Measurements from ENCODE around the gene RABEP2. TPM values are rescaled to one million over a fixed set of nuclear protein-coding genes. Genes with fewer than 3 reads are reported as not detected.
"Not testable (repeated sequence)": the region's sequence is repeated elsewhere in the genome, so short reads cannot be mapped to it uniquely, and the experiment has no call there.

RABEP2 gene
- total RNA-seq, 1 donor from 2014 or later: 12.2 TPM

GRCh38 chr16:28904828-28905227, 20.2 kb downstream of the RABEP2 start:
- DNase-seq (ENCODE audit: low spot score in 2 of 2) (no peak), FAIRE-seq (no peak)

GRCh38 chr16:28904363-28904762, 20.7 kb downstream of the RABEP2 start:
- no peak for DNase-seq (ENCODE audit: low spot score in 2 of 2)
- no peak for FAIRE-seq

GRCh38 chr16:28903344-28904042, 21.5 kb downstream of the RABEP2 start:
- FAIRE-seq: no peak
- DNase-seq (ENCODE audit: low spot score in 2 of 2): no peak

GRCh38 chr16:28902909-28903308, 22.1 kb downstream of the RABEP2 start:
- DNase-seq (ENCODE audit: low spot score in 2 of 2): no peak
- FAIRE-seq: no peak

GRCh38 chr16:28901862-28902261, 23.2 kb downstream of the RABEP2 start:
- DNase-seq (ENCODE audit: low spot score in 2 of 2): no peak
- no peak for FAIRE-seq

DNA sequence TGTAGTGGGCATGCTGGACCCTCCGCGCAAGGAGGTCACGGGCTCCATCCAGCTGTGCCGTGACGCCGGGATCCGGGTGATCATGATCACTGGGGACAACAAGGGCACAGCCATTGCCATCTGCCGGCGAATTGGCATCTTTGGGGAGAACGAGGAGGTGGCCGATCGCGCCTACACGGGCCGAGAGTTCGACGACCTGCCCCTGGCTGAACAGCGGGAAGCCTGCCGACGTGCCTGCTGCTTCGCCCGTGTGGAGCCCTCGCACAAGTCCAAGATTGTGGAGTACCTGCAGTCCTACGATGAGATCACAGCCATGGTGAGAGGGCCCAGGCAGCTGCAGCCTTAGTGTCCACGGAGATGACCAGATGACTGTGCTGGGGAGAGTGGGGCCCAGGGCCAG, 24.4 kb downstream of the RABEP2 start:
- FAIRE-seq: no peak

DNA sequence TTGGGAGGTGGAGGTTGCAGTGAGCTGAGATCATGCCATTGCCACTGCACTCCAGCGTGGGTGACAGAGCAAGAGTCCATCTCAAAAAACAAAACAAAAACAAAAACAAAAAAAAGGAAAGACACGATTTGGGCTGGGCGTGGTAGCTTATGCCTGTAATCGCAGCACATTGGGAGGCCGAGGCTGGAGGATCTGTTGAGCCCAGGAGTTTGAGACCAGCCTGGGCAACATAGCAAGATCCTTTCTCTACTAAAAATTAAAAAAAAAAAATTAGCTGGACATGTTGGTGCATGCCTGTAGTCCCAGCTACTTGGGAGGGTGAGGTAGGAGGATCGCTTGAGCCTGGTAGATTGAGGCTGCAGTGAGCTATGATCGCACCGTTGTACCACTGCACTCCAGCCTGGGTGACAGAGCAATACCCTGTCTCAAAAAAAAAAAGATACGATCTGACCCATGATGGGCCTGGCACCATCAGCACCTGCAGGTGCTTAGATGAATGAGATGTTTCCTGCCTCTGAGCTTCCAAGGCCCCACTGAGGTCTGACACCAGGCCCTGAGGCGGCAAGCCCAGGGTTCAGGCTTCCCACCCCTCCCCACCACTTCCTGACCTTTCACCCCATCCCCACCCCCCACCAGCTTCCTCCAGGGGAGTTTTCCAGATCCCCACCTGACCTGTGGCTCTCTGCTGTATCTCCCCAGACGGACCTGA, 25.0 kb downstream of the RABEP2 start:
- FAIRE-seq (no peak), DNase-seq (ENCODE audit: low spot score in 2 of 2) (no peak)

More for the DNA sequence above, 24.4 kb downstream of the RABEP2 start:
- DNase-seq (ENCODE audit: low spot score in 2 of 2): no peak

- FAIRE-seq (no peak), DNase-seq (ENCODE audit: low spot score in 2 of 2) (no peak)
Observed at GRCh38 chr16:28898942-28899341, 26.1 kb downstream of the RABEP2 start.

- FAIRE-seq: no peak
- no peak for DNase-seq (ENCODE audit: low spot score in 2 of 2)
Observed at GRCh38 chr16:28898266-28898665, 26.8 kb downstream of the RABEP2 start.

GRCh38 chr16:28897826-28898225, 27.2 kb downstream of the RABEP2 start:
- no peak for FAIRE-seq
- no peak for DNase-seq (ENCODE audit: low spot score in 2 of 2)

DNA sequence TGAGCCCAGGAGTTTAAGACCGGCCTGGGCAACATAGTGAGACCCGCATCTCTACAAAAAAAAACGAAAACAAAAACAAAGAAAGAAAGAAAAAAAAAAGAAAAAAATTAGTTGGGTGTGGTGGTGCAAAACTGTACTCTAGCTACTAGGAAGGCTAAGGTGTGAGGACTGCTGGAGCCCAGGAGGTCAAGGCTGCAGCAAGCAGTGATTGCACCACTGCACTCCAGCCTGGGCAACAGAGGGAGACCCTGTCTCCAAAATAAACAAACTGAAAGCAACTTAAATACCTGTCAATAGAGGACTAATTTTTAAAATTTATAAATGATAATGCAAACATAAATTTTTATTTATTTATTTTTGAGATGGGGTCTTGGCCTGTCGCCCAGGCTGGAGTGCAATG, 29.4 kb downstream of the RABEP2 start:
- FAIRE-seq (no peak), DNase-seq (ENCODE audit: low spot score in 2 of 2) (no peak)

DNA sequence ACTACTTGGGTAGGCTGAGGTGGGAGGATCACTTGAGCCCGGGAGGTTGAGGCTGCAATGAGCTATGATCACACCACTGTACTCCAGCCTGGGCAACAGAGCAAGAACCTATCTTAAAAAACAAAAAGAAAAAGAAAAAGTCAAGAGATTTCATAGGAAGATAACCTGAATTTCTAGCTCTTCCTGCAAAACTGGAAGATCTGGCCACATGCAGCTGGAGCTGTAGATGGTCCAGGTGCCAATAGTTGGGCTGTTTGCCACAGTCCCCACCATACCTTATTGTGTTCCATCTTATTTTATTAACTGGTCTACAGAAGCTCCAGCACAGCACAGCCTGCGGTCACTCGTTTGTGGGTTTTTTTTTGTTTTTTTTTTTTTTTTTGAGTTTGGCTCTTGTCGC, 31.7 kb downstream of the RABEP2 start:
- no peak for DNase-seq (ENCODE audit: low spot score in 2 of 2)
- FAIRE-seq: no peak

DNA sequence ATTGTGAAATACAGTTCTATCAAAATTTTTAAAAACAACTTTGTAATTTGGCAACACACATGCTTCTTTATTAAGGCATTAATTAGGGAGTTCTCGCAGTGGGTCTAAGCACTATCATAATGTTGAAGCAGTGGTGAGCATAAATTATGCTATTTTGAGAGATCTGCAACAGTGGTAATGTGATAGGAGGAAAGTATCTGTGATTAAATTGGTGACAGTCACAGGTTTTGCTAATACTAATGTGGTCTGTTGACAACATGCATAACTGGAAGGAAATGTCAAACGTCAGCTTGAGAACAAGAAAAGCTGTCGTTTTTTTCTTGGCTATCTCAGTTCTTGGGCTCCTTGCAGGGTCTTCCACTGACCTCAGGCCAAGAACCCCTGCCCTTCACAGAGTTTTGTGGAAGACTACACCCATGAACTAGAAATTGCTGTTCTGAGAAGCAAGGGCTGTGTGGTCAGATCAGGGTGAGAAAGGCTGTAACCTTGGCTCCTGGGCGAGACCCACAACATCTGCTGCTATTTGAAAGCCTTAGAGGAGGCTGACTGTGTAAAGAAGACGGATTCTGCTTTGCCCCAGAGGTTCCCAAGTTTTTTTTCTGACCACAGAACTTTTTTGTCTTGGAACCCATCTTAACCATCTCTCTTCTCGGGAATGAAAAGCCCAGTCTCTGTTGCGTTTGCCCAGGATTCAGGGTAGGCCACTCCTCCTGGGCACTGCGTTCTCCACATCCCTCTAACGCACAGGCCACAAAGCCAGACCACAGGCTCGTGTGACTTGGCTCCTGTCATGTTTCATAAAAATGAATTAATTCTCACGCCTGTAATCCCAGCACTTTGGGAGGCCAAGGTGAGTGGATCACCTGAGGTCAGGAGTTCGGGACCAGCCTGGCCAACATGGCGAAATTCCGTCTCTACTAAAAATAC, 32.8 kb downstream of the RABEP2 start:
- FAIRE-seq: no peak

GRCh38 chr16:28890355-28890754, 34.7 kb downstream of the RABEP2 start:
- DNase-seq (ENCODE audit: low spot score in 2 of 2); FAIRE-seq: not testable (repeated sequence)

More for the DNA sequence above, 32.8 kb downstream of the RABEP2 start:
- DNase-seq (ENCODE audit: low spot score in 2 of 2): no peak

GRCh38 chr16:28886945-28887344, 38.1 kb downstream of the RABEP2 start:
- FAIRE-seq (no peak), DNase-seq (ENCODE audit: low spot score in 2 of 2) (no peak)

DNA sequence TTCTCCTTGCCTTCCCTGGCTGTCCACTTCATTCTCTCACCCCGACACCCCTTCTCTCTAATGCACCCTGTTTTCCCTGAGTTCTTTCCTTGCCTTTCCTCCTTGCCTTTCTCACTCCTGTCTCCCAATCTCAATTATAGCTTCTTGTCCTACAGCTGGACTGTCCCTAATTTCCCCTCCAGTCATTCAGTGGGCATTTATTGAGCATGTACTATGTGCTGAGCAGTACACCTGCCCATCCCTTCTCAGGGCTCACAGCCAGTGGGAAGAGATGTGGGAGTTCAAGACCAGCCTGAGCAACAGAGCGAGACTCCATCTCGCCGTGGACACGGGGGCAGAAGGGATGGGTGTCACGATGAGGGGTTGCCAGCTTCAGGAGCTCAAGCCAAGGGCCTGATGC, 41.0 kb downstream of the RABEP2 start:
- DNase-seq (ENCODE audit: low spot score in 2 of 2) (no peak), FAIRE-seq (no peak)

DNA sequence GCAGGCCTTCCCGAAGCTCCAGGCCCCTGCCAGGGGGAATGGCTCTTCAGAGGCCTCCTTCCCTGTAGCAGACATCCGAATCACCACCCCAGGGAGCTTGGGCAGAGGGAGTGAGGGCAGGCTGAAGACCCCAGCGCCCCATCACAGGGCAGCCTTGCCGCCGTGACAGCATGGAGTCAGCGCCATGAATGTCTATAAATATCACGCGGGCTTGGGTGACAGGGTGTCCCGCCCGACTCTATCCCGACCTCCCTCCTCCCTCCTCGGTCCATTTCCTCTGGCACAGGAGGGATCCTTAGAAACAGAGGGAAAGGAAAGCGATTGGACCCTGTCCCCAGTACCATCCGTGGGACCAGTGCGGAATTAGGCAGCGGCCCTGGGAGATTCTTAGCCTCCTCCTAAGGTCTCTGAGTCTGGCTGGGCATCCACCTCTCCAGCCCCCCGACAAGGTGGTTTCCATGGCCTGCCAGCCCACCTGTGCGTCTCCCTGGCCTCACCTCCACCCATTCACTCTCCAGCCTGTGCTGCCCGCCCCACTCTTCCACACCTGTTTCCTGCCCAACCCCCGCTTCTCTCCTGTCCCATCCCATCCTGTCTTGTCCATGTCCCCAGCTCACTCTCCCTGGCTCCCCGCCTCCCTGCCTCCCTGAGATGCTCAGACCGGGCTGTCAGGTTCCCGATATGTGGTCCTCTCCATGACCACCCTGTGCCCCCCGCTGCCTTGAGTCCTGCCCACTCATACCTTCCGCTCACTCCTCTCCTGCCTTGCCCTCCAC, 41.6 kb downstream of the RABEP2 start:
- no peak for DNase-seq (ENCODE audit: low spot score in 2 of 2)
- no peak for FAIRE-seq

DNA sequence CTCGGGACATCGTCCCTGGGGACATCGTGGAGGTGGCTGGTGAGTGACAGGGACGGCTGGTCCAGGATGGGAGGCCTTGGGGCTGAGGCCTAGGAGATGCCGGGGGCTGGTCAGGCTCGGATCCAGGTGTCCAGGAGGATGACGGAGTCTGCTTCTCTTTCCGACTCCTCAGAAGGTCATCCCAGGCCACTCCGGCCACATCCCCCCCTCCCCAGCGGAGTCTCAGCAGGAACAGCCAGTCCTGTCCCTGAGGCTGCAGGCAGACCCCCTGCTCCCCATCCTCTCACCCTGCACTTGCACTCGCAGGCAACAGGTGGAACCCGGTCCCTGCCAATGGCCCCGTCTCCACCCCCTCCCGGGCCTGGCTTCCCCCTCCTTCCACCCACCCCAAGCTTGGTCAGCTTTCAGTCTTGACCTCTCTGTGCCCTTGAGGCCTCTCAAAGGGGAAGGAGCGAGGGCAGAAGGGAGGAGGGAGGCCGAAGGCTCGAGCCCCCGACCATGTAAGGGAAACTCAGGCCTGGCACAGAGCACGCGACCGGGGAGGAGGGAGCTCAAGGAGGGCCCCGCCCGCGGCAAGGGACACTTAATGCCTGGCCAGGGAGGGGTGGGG, 42.4 kb downstream of the RABEP2 start:
- DNase-seq (ENCODE audit: low spot score in 2 of 2): no peak
- no peak for FAIRE-seq

- DNase-seq (ENCODE audit: low spot score in 2 of 2); FAIRE-seq: not testable (repeated sequence)
Observed at GRCh38 chr16:28881565-28881964, 43.5 kb downstream of the RABEP2 start.

GRCh38 chr16:28880955-28881354, 44.1 kb downstream of the RABEP2 start:
- DNase-seq (ENCODE audit: low spot score in 2 of 2) (no peak), FAIRE-seq (no peak)

Measured in frontal cortex (tissue), 4 donors.